ENCODE results near the gene OBP2B. TPM values are rescaled to one million over a fixed set of nuclear protein-coding genes. Genes with fewer than 3 reads are reported as not detected.
"Not testable (repeated sequence)": the region's sequence is repeated elsewhere in the genome, so short reads cannot be mapped to it uniquely, and the experiment has no call there.

The OBP2B gene
- total RNA-seq, 2 donors from 2014 or later: not detected

DNA sequence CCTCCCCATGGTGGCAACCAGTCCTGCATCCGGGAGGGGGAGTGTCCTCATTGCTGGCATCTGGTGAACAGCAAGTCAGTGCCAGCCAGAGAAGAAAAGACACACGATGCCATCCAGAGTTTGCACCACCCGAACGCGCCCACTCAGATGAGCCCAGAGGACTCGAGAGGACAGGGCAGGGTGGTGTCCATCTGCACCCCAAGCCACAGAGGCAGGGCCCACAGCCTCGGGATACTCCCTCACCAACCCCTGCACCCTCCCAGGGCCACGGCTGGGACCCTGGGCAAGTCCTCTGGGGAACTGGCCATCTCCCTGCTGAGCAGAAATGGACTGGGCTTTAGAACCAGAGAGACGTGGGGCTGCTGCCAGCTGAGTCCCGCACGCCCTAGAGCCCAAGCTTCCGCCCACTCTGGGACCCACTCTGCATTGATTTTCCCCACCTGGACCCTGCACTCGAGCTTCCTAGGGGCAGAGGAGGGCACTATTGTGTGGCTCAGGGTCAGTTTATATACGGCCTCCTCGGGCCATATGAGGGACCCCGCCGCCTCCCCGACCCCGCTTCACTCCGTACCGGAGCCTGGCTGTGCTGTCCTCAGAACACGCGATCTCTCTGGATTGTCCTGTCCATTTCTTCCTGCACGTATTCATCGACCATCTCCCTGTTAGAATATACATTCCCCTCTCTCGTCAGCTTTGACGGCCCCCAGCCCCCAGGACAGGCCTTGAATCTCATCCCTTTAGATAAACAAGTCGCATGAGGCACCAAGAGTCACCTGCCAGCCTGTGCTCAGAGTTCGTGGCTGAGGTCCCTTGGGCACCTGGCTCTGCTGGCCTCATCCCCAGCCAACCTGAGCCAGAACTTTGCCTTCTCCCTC, 514 bp upstream of the OBP2B start:
- H3K36me3 Mint-ChIP-seq, H3K27ac Mint-ChIP-seq, ATAC-seq, H3K9me3 Mint-ChIP-seq: not testable (repeated sequence)
- peak in 1 of 2 donors; percentile 20 for DNase-seq (ENCODE audit: low spot score in 2 of 2)

GRCh38 chr9:133208171-133208879, 725 bp downstream of the OBP2B start:
- not testable (repeated sequence) for H3K27ac Mint-ChIP-seq, H3K9me3 Mint-ChIP-seq, H3K36me3 Mint-ChIP-seq, ATAC-seq
- peak in 1 of 2 donors; percentile 50 for DNase-seq (ENCODE audit: low spot score in 2 of 2)

- DNase-seq (ENCODE audit: low spot score in 2 of 2): peak in 1 of 2 donors; percentile 9
- no peak for ATAC-seq
- Mint-ChIP-seq H3K27ac (no peak overlapping the region), H3K36me3 (no peaks in the 10 kb centered on the region), H3K9me3 (no peaks in the 10 kb centered on the region)
Measured at GRCh38 chr9:133207540-133208170, 1.4 kb downstream of the OBP2B start.

- DNase-seq (ENCODE audit: low spot score in 2 of 2) (no peak), ATAC-seq (no peak)
- Mint-ChIP-seq H3K27ac (no peak overlapping the region), H3K36me3 (no peaks in the 10 kb centered on the region), H3K9me3 (no peaks in the 10 kb centered on the region)
Measured at GRCh38 chr9:133207021-133207531, 2.0 kb downstream of the OBP2B start.

DNA sequence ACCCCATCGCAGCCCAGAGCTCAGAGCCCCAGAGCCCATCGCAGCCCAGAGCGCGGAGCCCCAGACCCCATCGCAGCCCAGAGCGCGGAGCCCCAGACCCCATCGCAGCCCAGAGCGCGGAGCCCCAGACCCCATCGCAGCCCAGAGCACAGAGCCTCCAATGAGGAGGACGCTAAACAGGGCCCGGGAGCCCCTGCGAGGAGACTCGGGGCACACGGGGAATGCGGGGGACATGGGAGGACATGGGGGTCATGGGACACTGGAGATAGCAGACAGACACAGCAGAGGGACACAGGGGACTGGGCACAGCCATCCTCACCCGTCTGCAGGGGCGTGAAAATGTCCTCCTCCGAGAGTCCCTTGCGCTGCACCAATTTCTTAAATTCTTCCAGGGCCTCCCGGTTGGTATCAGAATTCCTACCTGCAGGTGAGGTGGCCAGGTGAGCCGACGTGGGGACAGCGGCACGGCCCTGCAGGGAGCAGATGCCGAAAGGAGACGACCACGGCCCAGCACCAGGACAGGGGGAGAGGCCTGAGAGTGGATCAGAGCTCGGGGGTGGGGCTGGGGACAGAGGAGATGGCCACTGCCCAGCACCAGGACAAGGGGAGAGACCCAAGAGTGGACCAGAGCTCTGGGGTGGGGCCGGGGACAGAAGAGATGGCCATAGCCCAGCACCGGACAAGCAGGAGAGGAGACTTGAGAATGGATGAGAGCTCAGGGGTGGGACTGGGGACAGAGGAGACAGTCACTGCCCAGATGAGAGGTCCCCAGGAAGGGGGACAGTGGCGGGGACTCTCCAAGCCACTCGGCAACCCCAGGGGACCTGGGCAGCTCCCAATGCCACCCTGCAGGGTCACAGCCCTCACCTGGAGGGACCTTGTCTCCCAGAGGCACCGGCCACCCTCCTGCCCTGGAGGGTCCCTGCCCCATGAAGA, 2.8 kb downstream of the OBP2B start:
- ATAC-seq (no peak), DNase-seq (ENCODE audit: low spot score in 2 of 2) (peak in 1 of 2 donors; percentile 46)

GRCh38 chr9:133205481-133205887, 3.6 kb downstream of the OBP2B start:
- not testable (repeated sequence) for H3K27ac Mint-ChIP-seq; ATAC-seq; H3K9me3 Mint-ChIP-seq; H3K36me3 Mint-ChIP-seq; DNase-seq (ENCODE audit: low spot score in 2 of 2)

More for the DNA sequence above, 2.8 kb downstream of the OBP2B start:
- H3K36me3 Mint-ChIP-seq: no peaks in the 10 kb centered on the region
- H3K27ac Mint-ChIP-seq: no peak overlapping the region
- H3K9me3 Mint-ChIP-seq: no peaks in the 10 kb centered on the region

- ATAC-seq (no peak), DNase-seq (ENCODE audit: low spot score in 2 of 2) (peak in 1 of 2 donors; percentile 20)
- Mint-ChIP-seq H3K9me3 (peaks cover 0 to 6% of the 10 kb centered on the region in 2 donors), H3K36me3 (peaks cover 2 to 7% of the 10 kb centered on the region in 2 donors), H3K27ac (no peak overlapping the region)
Measured at GRCh38 chr9:133204993-133205336, 4.1 kb downstream of the OBP2B start.

DNA sequence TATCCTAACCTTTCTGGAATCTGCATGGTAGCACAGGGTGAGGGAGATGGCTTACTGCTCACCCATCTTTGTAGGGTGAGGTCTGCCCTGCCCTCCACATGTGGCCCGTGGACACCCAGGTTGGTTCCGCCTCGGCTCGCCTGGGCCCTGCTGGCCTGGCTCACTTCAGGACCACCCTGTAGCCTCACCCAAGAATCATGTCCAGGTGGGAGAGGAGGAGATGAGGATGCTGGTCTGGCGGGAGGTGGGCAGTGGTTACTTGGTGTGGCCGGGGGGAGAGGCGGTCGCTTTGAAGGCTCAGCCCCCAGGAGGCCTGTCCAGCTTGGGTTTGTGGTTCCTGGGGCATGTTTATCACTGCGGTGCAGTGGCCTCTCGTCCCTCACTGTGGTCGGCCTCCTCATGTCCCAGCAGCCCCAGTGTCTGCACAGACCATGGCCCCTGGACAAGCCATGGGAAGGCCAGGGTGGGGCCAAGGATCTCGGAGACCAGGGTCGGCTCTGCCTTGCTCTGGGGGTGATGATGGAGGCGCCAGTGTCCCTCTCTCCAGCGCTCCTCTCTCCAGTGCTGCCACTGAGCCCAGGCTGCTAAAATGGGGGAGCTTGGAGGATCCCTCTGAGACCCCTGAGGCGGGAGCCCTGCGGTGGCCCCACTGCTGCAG, 4.6 kb downstream of the OBP2B start:
- ATAC-seq: no peak
- H3K9me3 Mint-ChIP-seq: peaks cover 0 to 7% of the 10 kb centered on the region in 2 donors
- peaks cover 4 to 10% of the 10 kb centered on the region in 2 donors for H3K36me3 Mint-ChIP-seq
- H3K27ac Mint-ChIP-seq: no peak overlapping the region
- peak in 1 of 2 donors; percentile 39 for DNase-seq (ENCODE audit: low spot score in 2 of 2)

DNA sequence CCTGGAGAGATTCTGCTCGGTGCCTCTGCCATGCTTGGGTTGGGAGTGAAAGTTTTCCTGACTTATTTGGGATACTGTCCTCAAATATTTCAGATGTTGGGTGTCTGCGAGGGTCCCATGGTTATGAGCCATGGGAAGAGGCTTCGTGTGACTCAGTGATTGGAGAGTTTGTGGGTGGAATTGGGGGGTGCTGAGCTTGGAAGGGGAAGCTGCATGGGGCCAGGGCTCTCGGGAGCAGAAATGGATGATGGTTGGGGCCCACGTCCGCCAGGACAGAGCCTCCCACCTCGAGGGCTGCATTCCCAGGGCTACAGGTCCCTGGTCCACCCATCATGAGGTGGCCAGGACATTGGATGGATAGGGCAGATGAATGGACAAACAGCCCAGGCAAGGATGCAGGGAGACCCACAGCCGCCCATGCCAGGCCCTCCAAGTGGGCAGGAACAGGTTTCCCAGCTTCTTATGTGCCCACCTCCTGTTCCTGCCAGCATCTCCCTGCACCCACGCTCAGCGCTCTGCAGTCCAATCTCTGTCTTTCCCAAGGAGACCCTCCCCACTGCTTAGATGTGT, 5.5 kb downstream of the OBP2B start:
- DNase-seq (ENCODE audit: low spot score in 2 of 2) (no peak), ATAC-seq (no peak)
- peaks cover 4 to 15% of the 10 kb centered on the region in 2 donors for H3K36me3 Mint-ChIP-seq
- H3K27ac Mint-ChIP-seq: no peak overlapping the region
- H3K9me3 Mint-ChIP-seq: peaks cover 0 to 7% of the 10 kb centered on the region in 2 donors

- DNase-seq (ENCODE audit: low spot score in 2 of 2) (peak in 1 of 2 donors; percentile 21), ATAC-seq (no peak)
- Mint-ChIP-seq H3K27ac (no peak overlapping the region), H3K36me3 (peaks cover 4 to 15% of the 10 kb centered on the region in 2 donors), H3K9me3 (peaks cover 0 to 7% of the 10 kb centered on the region in 2 donors)
Measured at GRCh38 chr9:133202688-133203453, 6.2 kb downstream of the OBP2B start.

- Mint-ChIP-seq H3K27ac (no peak overlapping the region), H3K36me3 (peaks cover 4 to 15% of the 10 kb centered on the region in 2 donors), H3K9me3 (peaks cover 0 to 7% of the 10 kb centered on the region in 2 donors)
- DNase-seq (ENCODE audit: low spot score in 2 of 2) (peak in 1 of 2 donors; percentile 25), ATAC-seq (no peak)
Measured at GRCh38 chr9:133202145-133202513, 6.9 kb downstream of the OBP2B start.

DNA sequence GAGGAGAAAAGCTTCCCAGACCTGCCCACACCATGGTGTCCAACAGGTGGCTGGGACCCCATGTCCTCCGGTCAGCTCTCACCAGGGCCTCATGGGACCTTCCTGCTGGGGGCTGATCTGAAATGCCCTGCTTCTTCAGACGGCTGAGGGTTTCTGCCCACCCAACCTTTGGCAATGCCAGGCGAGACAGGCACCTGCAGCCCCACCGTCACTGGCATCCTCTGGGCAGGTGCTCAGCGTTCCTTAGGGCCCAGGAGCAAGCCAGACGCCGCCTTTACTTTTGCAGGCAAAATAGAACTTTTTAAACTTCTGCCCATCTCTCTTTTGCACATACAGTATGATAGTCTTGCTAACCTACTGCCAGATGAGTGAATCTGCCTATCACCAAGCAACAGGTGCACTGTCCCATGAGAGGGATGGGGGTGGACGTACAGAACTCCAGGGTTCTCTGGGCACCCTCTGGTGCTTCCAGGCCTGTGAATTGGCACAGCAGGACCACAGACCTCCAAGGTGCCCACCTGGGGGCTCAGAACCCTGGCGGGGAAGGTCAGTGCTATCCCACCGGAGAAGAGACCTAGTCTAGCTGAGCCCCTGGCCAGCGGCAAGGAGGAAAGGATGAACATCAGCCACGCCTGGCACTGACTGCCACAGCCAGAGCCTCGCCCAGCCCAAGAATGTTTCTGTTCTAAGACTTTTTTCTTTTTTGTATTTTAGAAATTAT, 7.5 kb downstream of the OBP2B start:
- DNase-seq (ENCODE audit: low spot score in 2 of 2) (peak in 1 of 2 donors; percentile 25), ATAC-seq (no peak)
- peaks cover 4 to 15% of the 10 kb centered on the region in 2 donors for H3K36me3 Mint-ChIP-seq
- H3K27ac Mint-ChIP-seq: no peak overlapping the region
- H3K9me3 Mint-ChIP-seq: peaks cover 0 to 7% of the 10 kb centered on the region in 2 donors

DNA sequence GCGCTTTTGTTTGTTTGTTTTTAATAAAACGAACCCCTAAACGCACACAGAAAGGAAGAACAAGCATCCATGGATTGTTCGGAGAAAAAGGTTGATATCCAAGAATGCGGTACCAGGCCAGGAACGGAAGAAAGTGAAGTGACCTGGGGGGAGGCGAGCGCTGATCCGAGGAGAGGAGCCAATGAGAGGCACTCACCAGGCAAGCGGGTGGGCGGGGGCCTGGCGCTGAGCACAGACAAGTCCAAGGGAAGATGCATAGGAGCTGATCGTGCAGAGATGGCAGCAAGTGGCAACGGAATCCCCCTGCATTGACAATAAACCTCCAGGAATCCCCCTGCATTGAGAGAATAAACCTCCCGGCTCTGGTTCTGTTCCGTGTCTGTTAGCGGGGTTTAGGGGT, 8.4 kb downstream of the OBP2B start:
- ATAC-seq: no peak

More for the DNA sequence above, 8.4 kb downstream of the OBP2B start:
- H3K36me3 Mint-ChIP-seq: peaks cover 4 to 15% of the 10 kb centered on the region in 2 donors
- no peak for DNase-seq (ENCODE audit: low spot score in 2 of 2)
- H3K27ac Mint-ChIP-seq: no peak overlapping the region
- H3K9me3 Mint-ChIP-seq: peaks cover 0 to 7% of the 10 kb centered on the region in 2 donors
